Prostate gland (tissue), 2 donors: ENCODE data around the gene RAB33A. TPM values are rescaled to one million over a fixed set of nuclear protein-coding genes. Genes with fewer than 3 reads are reported as not detected.

ENCODE experiments used
- DNase-seq: peaks from one replicate; pipeline ENCODE4 v3.0.0-alpha.2; 2019; ENCODE audit warnings: low spot score
- H3K27ac ChIP-seq, 2 donors: fragments of 200-600 bp; sonication (generic); 2 replicates each; pipeline ENCODE4 v1.5.1; 2017 to 2019
- H3K27me3 ChIP-seq: fragments of 200-600 bp; sonication (generic); replicated peaks from 2 replicates; pipeline ENCODE4 v1.5.1; 2019; ENCODE audit not compliant: insufficient read depth
- H3K36me3 ChIP-seq, 2 donors: fragments of 200-600 bp; sonication (generic); 1 replicate in 1 of 2; 2 replicates in 1 of 2; pipeline versions ENCODE4 v1.5.1 to v1.8.1; 2017 to 2019
- H3K4me1 ChIP-seq: fragments of 200-600 bp; sonication (generic); replicated peaks from 2 replicates; pipeline ENCODE4 v1.5.1; 2019
- H3K4me3 ChIP-seq, 2 donors: fragments of 200-600 bp; sonication (generic); 2 replicates each; pipeline ENCODE4 v1.5.1; 2017 to 2019
- H3K9me3 ChIP-seq: fragments of 200-600 bp; sonication (generic); 2 replicates; pipeline ENCODE4 v1.5.1; 2017
- CTCF ChIP-seq, 4 experiments: fragments of 200-600 bp in 2 of 4; fragments of 450-650 bp in 2 of 4; sonication (generic) in 2 of 4; IDR thresholded peaks; 1 replicate in 3 of 4; 2 replicates in 1 of 4; pipeline ENCODE4 v1.5.1; 2016 to 2019; ENCODE audit warnings: antibody characterized with exemption in 4 of 4, mild to moderate bottlenecking in 2 of 4, moderate library complexity in 2 of 4
- POLR2A ChIP-seq: fragments of 450-650 bp; IDR thresholded peaks from one replicate; pipeline ENCODE4 v1.6.1; 2016; ENCODE audit warnings: antibody characterized with exemption, mild to moderate bottlenecking
- POLR2AphosphoS5 ChIP-seq: sonication (generic); formaldehyde crosslinking; IDR thresholded peaks from one replicate; pipeline ENCODE4 v1.6.1; 2017; ENCODE audit warnings: antibody characterized with exemption
- WGBS: methylation state at CpG from one replicate; pipeline ENCODE4 v1.1.5; 2018; 5-methylcytosine and 5-hydroxymethylcytosine counted together
- intact Hi-C: fragments of 100-400 bp; cut with DNase I; formaldehyde crosslinking; loops from one replicate; pipeline ENCODE4 v1.14.2; 2022
- total RNA-seq, 2 donors: library from RNA; depleted of rRNA; stranded (reverse); fragments of >200 nt; gene quantifications; one replicate each; pipeline ENCODE4 v1.1.0, GENCODE V29; 2016

Gene RAB33A
- total RNA-seq, 2 donors from 2014 or later, result 0.62 TPM; not detected in 1

- Histone ChIP-seq H3K27ac (no peak overlapping the region), H3K27me3 (no peaks in the 10 kb centered on the region), H3K9me3 (no peaks in the 10 kb centered on the region), H3K36me3 (no peaks in the 10 kb centered on the region), H3K4me3 (no peak overlapping the region), H3K4me1 (no peaks in the 10 kb centered on the region)
- WGBS, result 72% methylated on average over 2 of the region's 2 CpGs
- no peak for DNase-seq
- TF ChIP-seq CTCF (IDR thresholded peaks at IDR 0.05), result no peak
- TF ChIP-seq POLR2AphosphoS5, result no peak
- TF ChIP-seq POLR2A, result no peak
- intact Hi-C loops, result no loop called here
These were observed 8.4 kb upstream of the RAB33A start for GRCh38 chrX:130163398-130163797.

DNA sequence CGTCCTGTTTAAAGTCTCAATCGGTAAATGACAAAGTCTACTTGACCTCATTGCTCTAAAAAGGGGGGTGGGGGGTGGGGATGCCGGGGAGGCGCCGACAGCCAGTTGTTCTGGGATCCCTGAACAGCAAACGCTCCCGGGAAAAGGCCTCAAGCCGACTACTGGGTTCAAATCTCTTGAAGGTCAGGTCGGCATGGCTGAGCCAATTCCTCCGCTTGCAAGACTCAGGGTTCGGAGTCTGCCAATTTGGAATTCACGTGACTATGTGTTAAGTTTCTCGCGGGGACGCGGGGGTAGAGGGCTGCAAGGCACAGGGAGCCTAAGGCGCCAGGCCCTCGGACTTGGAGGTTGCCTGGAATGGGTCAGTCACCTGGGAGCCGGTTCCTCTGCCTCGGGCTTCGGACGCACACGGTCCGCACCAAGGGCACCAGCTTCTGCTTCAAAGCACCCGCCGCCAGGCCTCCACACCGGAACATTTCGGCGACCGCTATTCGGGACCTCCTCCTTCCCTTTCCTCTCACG, 6.5 kb upstream of the RAB33A start:
- no peaks in the 10 kb centered on the region for H3K27me3 ChIP-seq
- H3K4me1 ChIP-seq, result no peaks in the 10 kb centered on the region
- H3K4me3 ChIP-seq, result peak overlapping the region; percentile 42 to 48
- 0% methylated on average over 7 of the region's 32 CpGs for WGBS
- intact Hi-C loops, result loop anchor here (5.0 kb wide), 1 partner anchor 53 kb away; the partner anchor contains the start of gene ELF4
- no peak for DNase-seq
- H3K9me3 ChIP-seq, result no peaks in the 10 kb centered on the region
- no peaks in the 10 kb centered on the region for H3K36me3 ChIP-seq
- TF ChIP-seq POLR2A (no peak), POLR2AphosphoS5 (no peak), CTCF (IDR thresholded peaks at IDR 0.05) (no peak)
- peak overlapping the region; percentile 78 to 84 for H3K27ac ChIP-seq

DNA sequence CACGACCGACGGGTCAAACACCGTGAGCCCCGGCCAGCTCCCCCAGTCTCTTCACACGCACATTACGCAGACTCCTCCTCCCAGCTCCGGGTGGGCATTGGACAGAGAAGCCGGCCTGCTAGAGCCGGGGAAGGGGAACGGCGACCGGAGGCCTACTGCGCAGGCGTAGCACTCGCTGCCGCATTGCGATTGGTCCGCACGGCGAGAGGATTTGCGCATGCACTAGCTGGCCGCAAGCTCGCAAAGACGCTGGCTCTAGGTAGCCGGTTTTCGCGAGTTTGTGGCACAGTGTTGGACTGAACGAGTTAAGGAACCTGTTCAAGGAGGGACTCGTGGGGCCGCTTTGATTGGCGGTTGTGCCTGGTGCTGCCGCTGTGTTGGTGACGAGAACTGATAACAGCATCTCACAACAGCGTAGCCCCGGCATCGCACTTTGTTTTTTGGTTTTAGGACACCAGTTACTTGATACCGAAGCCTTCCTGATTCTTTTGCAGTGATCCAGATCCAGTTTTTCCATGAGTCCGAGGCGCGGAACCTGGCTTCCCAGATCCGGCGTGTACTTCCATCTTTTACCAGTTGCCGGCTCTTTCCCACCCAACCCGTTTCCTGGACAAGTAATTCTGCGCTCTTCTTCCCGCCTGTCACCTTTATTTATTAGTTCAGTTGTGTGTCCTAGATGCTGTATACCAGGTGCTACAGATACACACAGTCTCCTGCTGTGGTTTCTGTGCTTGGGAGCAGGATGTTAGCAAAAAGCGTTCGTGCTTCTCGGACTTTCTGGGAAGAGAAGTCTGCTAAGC, 5.9 kb upstream of the RAB33A start, which contains the start of gene AIFM1:
AIFM1 (minus strand) TSS at position 139 of the 800 bp plus-strand sequence. CDS start 185 bp downstream, outside the sequence.
- WGBS, result under 1% methylated on average over 18 of the region's 50 CpGs

DNA sequence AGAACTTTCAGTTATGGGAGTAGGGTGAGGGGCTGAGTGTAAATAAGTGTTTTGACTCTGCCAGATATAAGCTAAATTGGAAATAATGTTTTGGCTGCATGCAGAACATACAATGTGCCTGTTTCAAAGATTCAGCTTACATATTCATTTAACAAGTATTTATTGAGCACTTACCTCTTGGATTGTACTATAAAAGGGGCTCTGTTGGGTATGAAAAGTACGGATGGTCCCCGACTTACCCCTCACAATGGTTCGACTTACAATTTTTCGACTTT, 5.3 kb upstream of the RAB33A start:
- Histone ChIP-seq H3K36me3 (no peaks in the 10 kb centered on the region), H3K27me3 (no peaks in the 10 kb centered on the region), H3K4me3 (peak overlapping the region; percentile 42 to 48), H3K4me1 (no peaks in the 10 kb centered on the region), H3K27ac (peak overlapping the region; percentile 78 to 84), H3K9me3 (no peaks in the 10 kb centered on the region)
- 4% methylated on average over 4 of the region's 4 CpGs for WGBS
- TF ChIP-seq CTCF (IDR thresholded peaks at IDR 0.05) (no peak), POLR2A (no peak), POLR2AphosphoS5 (no peak)
- intact Hi-C loops, result loop anchor here (5.0 kb wide), 1 partner anchor 54 kb away; the partner anchor contains the start of gene ELF4
- no peak for DNase-seq

More for the DNA sequence above, 5.9 kb upstream of the RAB33A start, which contains the start of gene AIFM1:
- Histone ChIP-seq H3K36me3 (no peaks in the 10 kb centered on the region), H3K9me3 (no peaks in the 10 kb centered on the region), H3K27ac (peak within 1 kb of the TSS; percentile 78 to 84), H3K4me1 (no peaks in the 10 kb centered on the region), H3K4me3 (peak within 1 kb of the TSS; percentile 42 to 48), H3K27me3 (no peaks in the 10 kb centered on the region)
- TF ChIP-seq CTCF (IDR thresholded peaks at IDR 0.05), result no peak
- TF ChIP-seq POLR2A, result peak; percentile 59
- TF ChIP-seq POLR2AphosphoS5, result peak; percentile 74
- peak; percentile 75 for DNase-seq
- intact Hi-C loops, result loop anchor here (5.0 kb wide), 1 partner anchor 54 kb away; the partner anchor contains the start of gene ELF4

GRCh38 chrX:130167040-130167439, 4.7 kb upstream of the RAB33A start:
- no peaks in the 10 kb centered on the region for H3K4me1 ChIP-seq
- DNase-seq, result no peak
- H3K27me3 ChIP-seq, result no peaks in the 10 kb centered on the region
- intact Hi-C loops, result loop anchor here (5.0 kb wide), 1 partner anchor 55 kb away; the partner anchor contains the start of gene ELF4
- 46% methylated on average over 4 of the region's 4 CpGs for WGBS
- no peak overlapping the region for H3K4me3 ChIP-seq
- no peaks in the 10 kb centered on the region for H3K36me3 ChIP-seq
- H3K27ac ChIP-seq, result no peak overlapping the region
- no peaks in the 10 kb centered on the region for H3K9me3 ChIP-seq
- TF ChIP-seq POLR2AphosphoS5 (no peak), CTCF (IDR thresholded peaks at IDR 0.05) (no peak), POLR2A (no peak)
